ENCODE measurements around the gene JARID2.

JARID2 gene

GRCh38 chr6:15257357-15258132 lies 11.7 kb downstream of the JARID2 start:
- Histone ChIP-seq H2BK120ac (ENCODE audit: low read depth, low read length) (no peak overlapping the region), H3K27ac (replicated peaks; ENCODE audit: low read length) (no peak overlapping the region), H3K18ac (ENCODE audit: low read length) (no peak overlapping the region), H3K9ac (ENCODE audit: low read depth, low read length, poor library complexity) (no peak overlapping the region), H3K27me3 (ENCODE audit: control insufficient read depth in 3 of 3, insufficient read depth in 3 of 3, low read depth in 1 of 3, low read length in 3 of 3) (no peaks in the 10 kb centered on the region), H3K79me1 (ENCODE audit: low read depth, low read length) (no peaks in the 10 kb centered on the region), H2BK15ac (ENCODE audit: low read length) (no peak overlapping the region), H2AFZ (ENCODE audit: low read length) (no peak overlapping the region), H3K36me3 (replicated peaks in 1 of 2; ENCODE audit: control insufficient read depth in 2 of 2, insufficient read depth in 2 of 2, low read length in 2 of 2) (peaks cover 0 to 16% of the 10 kb centered on the region in 2 donors), H2BK5ac (ENCODE audit: low read length) (no peak overlapping the region), H4K8ac (ENCODE audit: low read depth, low read length) (no peak overlapping the region), H4K91ac (ENCODE audit: low read depth, low read length, poor library complexity) (no peak overlapping the region), H3K4ac (ENCODE audit: low read length) (no peak overlapping the region), H3K4me2 (ENCODE audit: insufficient read depth, low read length, poor library complexity, severe bottlenecking) (no peak overlapping the region), H2AK5ac (ENCODE audit: low read depth, low read length) (no peak overlapping the region), H3K9me3 (replicated peaks in 1 of 2; ENCODE audit: control insufficient read depth in 2 of 2, insufficient read depth in 1 of 2, low read depth in 1 of 2, low read length in 2 of 2) (peaks cover 0 to 3% of the 10 kb centered on the region in 2 donors), H3K14ac (ENCODE audit: low read length) (no peak overlapping the region), H3K23ac (ENCODE audit: low read depth, low read length, poor library complexity) (no peak overlapping the region), H2BK12ac (ENCODE audit: low read length) (no peak overlapping the region), H3K4me1 (ENCODE audit: control insufficient read depth in 2 of 2, insufficient read depth in 1 of 2, low read depth in 1 of 2, low read length in 2 of 2) (peaks cover 8 to 33% of the 10 kb centered on the region in 2 donors), H3K4me3 (ENCODE audit: low read length in 2 of 2) (no peak overlapping the region)
- WGBS, 2 donors (ENCODE audit: extremely low coverage in 2 of 2, insufficient read length in 2 of 2, insufficient replicate concordance in 1 of 2), result no CpG with 5 or more reads among the region's 8 CpGs
- DNase-seq (ENCODE audit: low spot score), result no peak

- Histone ChIP-seq H3K27ac (replicated peaks; ENCODE audit: low read length) (no peak overlapping the region), H2AFZ (ENCODE audit: low read length) (no peak overlapping the region), H3K4me1 (ENCODE audit: control insufficient read depth in 2 of 2, insufficient read depth in 1 of 2, low read depth in 1 of 2, low read length in 2 of 2) (peaks cover 11 to 47% of the 10 kb centered on the region in 2 donors), H3K27me3 (ENCODE audit: control insufficient read depth in 3 of 3, insufficient read depth in 3 of 3, low read depth in 1 of 3, low read length in 3 of 3) (no peaks in the 10 kb centered on the region), H3K14ac (ENCODE audit: low read length) (no peak overlapping the region), H3K36me3 (replicated peaks in 1 of 2; ENCODE audit: control insufficient read depth in 2 of 2, insufficient read depth in 2 of 2, low read length in 2 of 2) (peaks cover 0 to under 1% of the 10 kb centered on the region in 2 donors), H3K4me2 (ENCODE audit: insufficient read depth, low read length, poor library complexity, severe bottlenecking) (no peak overlapping the region), H2AK5ac (ENCODE audit: low read depth, low read length) (no peak overlapping the region), H3K79me1 (ENCODE audit: low read depth, low read length) (no peaks in the 10 kb centered on the region), H3K9ac (ENCODE audit: low read depth, low read length, poor library complexity) (no peak overlapping the region), H2BK5ac (ENCODE audit: low read length) (no peak overlapping the region), H3K9me3 (replicated peaks in 1 of 2; ENCODE audit: control insufficient read depth in 2 of 2, insufficient read depth in 1 of 2, low read depth in 1 of 2, low read length in 2 of 2) (no peaks in the 10 kb centered on the region), H3K4ac (ENCODE audit: low read length) (no peak overlapping the region), H3K18ac (ENCODE audit: low read length) (no peak overlapping the region), H2BK15ac (ENCODE audit: low read length) (no peak overlapping the region), H3K4me3 (ENCODE audit: low read length in 2 of 2) (no peak overlapping the region), H4K8ac (ENCODE audit: low read depth, low read length) (no peak overlapping the region), H4K91ac (ENCODE audit: low read depth, low read length, poor library complexity) (no peak overlapping the region), H2BK12ac (ENCODE audit: low read length) (no peak overlapping the region), H2BK120ac (ENCODE audit: low read depth, low read length) (no peak overlapping the region), H3K23ac (ENCODE audit: low read depth, low read length, poor library complexity) (no peak overlapping the region)
- DNase-seq (ENCODE audit: low spot score), result no peak
- WGBS, 2 donors (ENCODE audit: extremely low coverage in 2 of 2, insufficient read length in 2 of 2, insufficient replicate concordance in 1 of 2), result no CpG with 5 or more reads among the region's 1 CpG
Observed at GRCh38 chr6:15259766-15260098, 13.9 kb downstream of the JARID2 start.

- WGBS, 2 donors (ENCODE audit: extremely low coverage in 2 of 2, insufficient read length in 2 of 2, insufficient replicate concordance in 1 of 2), result no CpG with 5 or more reads among the region's 4 CpGs
- no peak for DNase-seq (ENCODE audit: low spot score)
- no peak overlapping the region for H2AK5ac ChIP-seq (ENCODE audit: low read depth, low read length)
- peaks cover 15 to 50% of the 10 kb centered on the region in 2 donors for H3K4me1 ChIP-seq (ENCODE audit: control insufficient read depth in 2 of 2, insufficient read depth in 1 of 2, low read depth in 1 of 2, low read length in 2 of 2)
- no peak overlapping the region for H3K4me3 ChIP-seq (ENCODE audit: low read length in 2 of 2)
- H3K9ac ChIP-seq (ENCODE audit: low read depth, low read length, poor library complexity), result no peak overlapping the region
- no peaks in the 10 kb centered on the region for H3K36me3 ChIP-seq (replicated peaks in 1 of 2; ENCODE audit: control insufficient read depth in 2 of 2, insufficient read depth in 2 of 2, low read length in 2 of 2)
- H2AFZ ChIP-seq (ENCODE audit: low read length), result no peak overlapping the region
- no peaks in the 10 kb centered on the region for H3K27me3 ChIP-seq (ENCODE audit: control insufficient read depth in 3 of 3, insufficient read depth in 3 of 3, low read depth in 1 of 3, low read length in 3 of 3)
- no peak overlapping the region for H2BK12ac ChIP-seq (ENCODE audit: low read length)
- H3K18ac ChIP-seq (ENCODE audit: low read length), result no peak overlapping the region
- H3K4me2 ChIP-seq (ENCODE audit: insufficient read depth, low read length, poor library complexity, severe bottlenecking), result no peak overlapping the region
- no peak overlapping the region for H3K27ac ChIP-seq (replicated peaks; ENCODE audit: low read length)
- H3K9me3 ChIP-seq (replicated peaks in 1 of 2; ENCODE audit: control insufficient read depth in 2 of 2, insufficient read depth in 1 of 2, low read depth in 1 of 2, low read length in 2 of 2), result no peaks in the 10 kb centered on the region
- no peaks in the 10 kb centered on the region for H3K79me1 ChIP-seq (ENCODE audit: low read depth, low read length)
- no peak overlapping the region for H2BK120ac ChIP-seq (ENCODE audit: low read depth, low read length)
- H2BK15ac ChIP-seq (ENCODE audit: low read length), result no peak overlapping the region
- H3K14ac ChIP-seq (ENCODE audit: low read length), result no peak overlapping the region
- no peak overlapping the region for H3K4ac ChIP-seq (ENCODE audit: low read length)
- H4K8ac ChIP-seq (ENCODE audit: low read depth, low read length), result no peak overlapping the region
- H3K23ac ChIP-seq (ENCODE audit: low read depth, low read length, poor library complexity), result no peak overlapping the region
- no peak overlapping the region for H2BK5ac ChIP-seq (ENCODE audit: low read length)
- no peak overlapping the region for H4K91ac ChIP-seq (ENCODE audit: low read depth, low read length, poor library complexity)
Observed at GRCh38 chr6:15260099-15260821, 14.4 kb downstream of the JARID2 start.

- Histone ChIP-seq H2BK12ac (ENCODE audit: low read length) (no peak overlapping the region), H3K9me3 (replicated peaks in 1 of 2; ENCODE audit: control insufficient read depth in 2 of 2, insufficient read depth in 1 of 2, low read depth in 1 of 2, low read length in 2 of 2) (peaks cover 0 to 3% of the 10 kb centered on the region in 2 donors), H4K91ac (ENCODE audit: low read depth, low read length, poor library complexity) (no peak overlapping the region), H2AK5ac (ENCODE audit: low read depth, low read length) (no peak overlapping the region), H3K79me1 (ENCODE audit: low read depth, low read length) (no peaks in the 10 kb centered on the region), H3K9ac (ENCODE audit: low read depth, low read length, poor library complexity) (no peak overlapping the region), H2AFZ (ENCODE audit: low read length) (no peak overlapping the region), H3K36me3 (replicated peaks in 1 of 2; ENCODE audit: control insufficient read depth in 2 of 2, insufficient read depth in 2 of 2, low read length in 2 of 2) (no peaks in the 10 kb centered on the region), H3K27ac (replicated peaks; ENCODE audit: low read length) (no peak overlapping the region), H3K23ac (ENCODE audit: low read depth, low read length, poor library complexity) (no peak overlapping the region), H2BK15ac (ENCODE audit: low read length) (no peak overlapping the region), H2BK5ac (ENCODE audit: low read length) (no peak overlapping the region), H3K4me2 (ENCODE audit: insufficient read depth, low read length, poor library complexity, severe bottlenecking) (no peak overlapping the region), H3K4ac (ENCODE audit: low read length) (no peak overlapping the region), H3K14ac (ENCODE audit: low read length) (no peak overlapping the region), H3K4me1 (ENCODE audit: control insufficient read depth in 2 of 2, insufficient read depth in 1 of 2, low read depth in 1 of 2, low read length in 2 of 2) (peaks cover 41 to 79% of the 10 kb centered on the region in 2 donors), H3K27me3 (ENCODE audit: control insufficient read depth in 3 of 3, insufficient read depth in 3 of 3, low read depth in 1 of 3, low read length in 3 of 3) (no peaks in the 10 kb centered on the region), H3K4me3 (ENCODE audit: low read length in 2 of 2) (no peak overlapping the region), H2BK120ac (ENCODE audit: low read depth, low read length) (no peak overlapping the region), H4K8ac (ENCODE audit: low read depth, low read length) (no peak overlapping the region), H3K18ac (ENCODE audit: low read length) (no peak overlapping the region)
- DNase-seq (ENCODE audit: low spot score), result no peak
- no CpG with 5 or more reads among the region's 13 CpGs for WGBS, 2 donors (ENCODE audit: extremely low coverage in 2 of 2, insufficient read length in 2 of 2, insufficient replicate concordance in 1 of 2)
Observed at GRCh38 chr6:15263780-15264374, 18.0 kb downstream of the JARID2 start.

All from neuronal stem cell (in vitro differentiated cells).